HG03354 (cell line): ENCODE data around the gene CYB561D2.

Experiments
- ATAC-seq: cut with Tn5 transposase; IDR thresholded peaks from one replicate; pipeline ENCODE4 v1.9.1; 2021; ENCODE audit warnings: mild to moderate bottlenecking; ENCODE audit not compliant: unreplicated experiment, poor library complexity, severe bottlenecking

Gene CYB561D2

GRCh38 chr3:50383750-50384149 is 33.1 kb downstream of the CYB561D2 start:
- no peak for ATAC-seq

DNA sequence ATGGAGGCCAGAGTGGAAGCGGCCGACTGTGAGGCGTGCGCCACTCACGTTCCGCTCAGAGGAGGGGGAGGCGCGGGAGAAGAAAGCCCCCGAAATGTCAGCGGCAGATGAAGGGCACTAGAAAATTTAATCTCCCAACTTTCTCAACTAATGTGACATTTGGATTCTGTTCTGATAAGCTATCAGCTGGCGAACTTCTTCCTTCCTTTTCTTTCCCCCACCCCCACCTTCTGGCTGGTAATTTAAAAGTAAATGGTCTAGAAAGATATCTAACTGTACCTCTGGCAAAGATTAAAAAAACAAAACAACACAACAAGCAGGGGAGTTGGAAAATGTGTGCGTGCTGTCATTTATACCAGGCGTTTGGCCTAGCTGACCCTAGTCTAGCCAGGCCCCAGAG is 35.1 kb downstream of the CYB561D2 start:
- no peak for ATAC-seq

DNA sequence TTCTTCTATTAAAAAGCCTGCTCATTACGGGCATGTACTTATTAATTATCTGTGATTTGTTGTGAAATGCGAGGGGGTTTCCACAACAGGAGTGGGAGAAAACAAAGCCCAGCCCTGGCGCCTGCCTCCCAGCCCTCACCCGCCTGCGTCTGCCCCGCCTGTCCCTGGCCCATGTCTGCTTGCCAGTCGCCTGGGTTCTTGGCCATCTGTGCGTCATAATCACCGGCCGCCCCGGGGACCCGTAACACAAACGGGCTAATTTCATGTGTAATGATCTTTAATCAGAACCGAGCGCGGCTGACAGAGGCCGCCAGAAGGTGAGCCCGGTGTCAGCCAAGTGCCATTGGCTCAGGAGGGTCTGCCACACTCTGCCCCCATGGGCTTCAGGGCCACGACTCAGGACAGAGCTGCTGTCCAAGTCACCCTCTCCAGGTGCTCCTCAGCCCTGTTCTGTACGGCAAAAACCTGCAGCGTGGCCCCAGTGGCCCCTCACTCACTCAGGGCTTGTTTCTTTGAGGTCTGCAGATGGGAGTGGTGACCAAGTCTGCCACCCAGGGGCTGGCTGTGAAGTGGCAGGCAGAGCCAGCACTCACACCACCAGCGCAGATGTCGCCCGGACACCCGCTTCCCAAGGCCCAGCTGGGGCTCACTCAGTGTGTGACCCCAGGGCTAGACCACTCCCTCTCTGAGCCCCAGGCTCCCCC is 37.5 kb downstream of the CYB561D2 start:
- no peak for ATAC-seq

DNA sequence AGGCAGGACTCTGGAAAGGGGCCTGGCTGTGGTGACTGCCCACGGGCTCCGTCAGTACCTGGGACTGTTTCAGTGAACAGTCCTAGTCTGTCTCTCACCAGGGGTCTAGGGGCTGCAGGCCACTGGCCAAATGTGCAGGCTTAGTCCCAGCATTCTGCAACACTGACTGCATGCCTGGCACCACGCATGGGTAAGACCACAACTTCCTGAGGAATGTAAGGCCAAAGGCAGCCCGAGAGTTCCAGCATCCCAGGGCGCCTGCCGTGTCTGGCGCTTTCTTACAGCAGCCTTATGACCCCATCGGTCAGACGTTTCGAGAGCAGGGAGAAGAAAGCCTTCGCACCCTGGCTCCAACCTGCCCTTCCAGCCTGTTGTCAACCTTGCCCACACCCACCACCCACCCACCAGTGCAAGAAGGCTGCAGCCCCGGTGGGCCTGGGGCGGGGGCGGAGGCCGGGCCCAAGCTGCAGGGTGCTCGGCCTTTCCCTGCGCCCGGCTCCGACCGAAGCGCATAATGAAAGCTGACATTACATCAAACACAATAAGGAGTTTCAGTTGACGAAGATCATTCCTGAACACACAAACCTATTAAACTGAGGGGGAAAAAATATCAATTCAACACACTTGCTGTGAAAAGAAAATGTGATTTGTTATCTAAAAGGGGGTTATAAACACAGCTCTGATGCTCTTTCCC is 38.2 kb downstream of the CYB561D2 start:
- no peak for ATAC-seq

DNA sequence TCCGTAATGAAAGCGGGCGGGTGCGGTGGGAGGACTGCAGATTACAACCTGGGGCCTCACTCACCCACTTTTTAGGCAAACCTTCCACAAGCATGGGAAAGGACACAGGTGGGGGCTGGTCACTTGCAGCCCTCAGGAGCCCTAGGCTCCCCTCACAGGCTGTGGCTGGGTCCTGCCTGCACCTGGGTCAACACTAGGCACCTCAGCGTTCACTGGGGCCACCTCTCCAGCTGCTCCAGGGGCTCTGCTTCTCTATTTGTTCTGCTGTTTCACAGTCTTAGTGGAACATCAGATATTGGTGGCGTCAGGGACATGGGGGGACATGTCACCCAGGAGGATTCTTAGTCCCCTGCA is 38.7 kb downstream of the CYB561D2 start:
- no peak for ATAC-seq

DNA sequence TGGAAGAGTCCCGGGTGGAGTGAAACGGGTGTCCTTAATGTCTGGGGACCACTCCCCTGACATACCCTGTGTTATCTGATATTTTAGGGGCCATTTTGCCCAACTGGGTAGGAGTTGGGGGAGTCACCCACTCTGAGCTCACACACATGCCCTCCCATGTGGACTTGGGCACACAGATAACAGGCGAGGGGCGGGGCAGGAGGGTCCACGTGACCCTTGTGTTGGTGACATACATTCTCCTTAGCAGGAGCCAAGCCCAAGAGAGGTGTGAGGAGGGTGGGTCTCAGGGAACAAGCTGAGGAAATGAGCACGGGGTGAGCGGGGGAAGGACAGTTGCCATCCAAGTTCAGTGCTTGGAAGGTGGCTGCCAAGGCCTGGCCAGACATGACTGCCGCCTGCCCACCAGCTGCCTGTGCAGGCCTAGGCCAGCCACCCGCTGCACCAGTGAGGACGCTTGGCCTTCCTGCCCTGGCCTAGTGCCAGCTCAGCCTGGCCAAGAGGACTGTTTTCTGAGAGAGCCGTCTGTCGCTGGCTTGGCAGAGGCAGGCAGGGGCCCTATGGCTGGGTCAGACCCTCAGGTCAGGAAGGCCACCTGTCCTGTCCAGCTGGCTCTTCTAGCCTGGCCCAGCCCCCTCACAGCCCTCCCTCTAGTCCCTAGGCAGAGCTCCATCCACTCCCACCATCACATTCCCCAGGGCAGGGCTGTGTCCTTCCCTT is 40.0 kb downstream of the CYB561D2 start:
- ATAC-seq = no peak

DNA sequence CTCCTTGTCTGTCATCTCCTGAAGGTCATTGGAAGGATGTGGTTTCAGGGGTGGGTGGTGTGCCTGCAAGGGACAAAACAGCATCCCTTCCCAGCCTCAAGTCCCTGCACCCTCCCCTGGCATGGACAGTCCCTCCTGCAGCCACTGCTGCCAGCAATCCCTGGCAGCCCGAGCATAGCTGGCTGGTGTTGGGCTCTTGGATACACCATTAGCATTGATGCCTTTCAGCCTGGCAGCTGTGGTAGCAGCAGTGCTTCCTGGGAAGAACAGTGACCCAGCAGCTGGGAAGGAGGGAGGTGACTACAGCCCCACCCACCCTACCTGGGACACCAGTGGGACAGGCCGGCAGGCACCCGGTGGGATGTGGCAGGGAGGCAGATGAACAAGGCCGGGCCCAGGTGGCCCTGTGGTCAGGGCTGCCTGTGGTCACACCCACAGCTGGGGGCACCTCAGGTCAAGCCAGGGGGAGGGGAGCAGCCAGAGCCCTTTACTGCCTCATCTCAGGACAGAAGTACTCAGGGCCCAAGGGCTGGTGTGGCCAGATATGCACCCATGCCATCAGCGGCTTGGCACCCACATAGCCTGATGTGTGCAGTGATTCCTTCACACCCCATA is 41.5 kb downstream of the CYB561D2 start:
- ATAC-seq = no peak

DNA sequence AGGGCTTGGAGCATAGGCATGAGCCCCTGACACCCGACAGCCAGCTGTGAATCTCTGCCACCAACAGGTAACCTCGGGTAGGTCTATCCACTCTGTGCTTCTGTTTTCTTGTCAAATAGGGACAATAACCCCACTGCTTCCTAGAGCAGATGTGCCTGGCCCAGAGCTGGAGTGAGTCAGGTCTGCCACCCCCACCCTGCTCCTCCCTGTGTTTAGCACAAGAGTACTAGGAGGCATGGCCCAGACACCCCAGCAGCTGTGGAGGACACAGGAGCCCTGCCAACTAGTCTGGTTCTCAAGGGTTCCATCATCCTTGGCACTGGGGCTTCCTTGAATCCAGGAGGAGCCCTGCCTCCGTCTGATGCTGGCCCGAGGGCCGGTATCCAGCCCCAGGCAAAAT is 42.4 kb downstream of the CYB561D2 start:
- no peak for ATAC-seq

DNA sequence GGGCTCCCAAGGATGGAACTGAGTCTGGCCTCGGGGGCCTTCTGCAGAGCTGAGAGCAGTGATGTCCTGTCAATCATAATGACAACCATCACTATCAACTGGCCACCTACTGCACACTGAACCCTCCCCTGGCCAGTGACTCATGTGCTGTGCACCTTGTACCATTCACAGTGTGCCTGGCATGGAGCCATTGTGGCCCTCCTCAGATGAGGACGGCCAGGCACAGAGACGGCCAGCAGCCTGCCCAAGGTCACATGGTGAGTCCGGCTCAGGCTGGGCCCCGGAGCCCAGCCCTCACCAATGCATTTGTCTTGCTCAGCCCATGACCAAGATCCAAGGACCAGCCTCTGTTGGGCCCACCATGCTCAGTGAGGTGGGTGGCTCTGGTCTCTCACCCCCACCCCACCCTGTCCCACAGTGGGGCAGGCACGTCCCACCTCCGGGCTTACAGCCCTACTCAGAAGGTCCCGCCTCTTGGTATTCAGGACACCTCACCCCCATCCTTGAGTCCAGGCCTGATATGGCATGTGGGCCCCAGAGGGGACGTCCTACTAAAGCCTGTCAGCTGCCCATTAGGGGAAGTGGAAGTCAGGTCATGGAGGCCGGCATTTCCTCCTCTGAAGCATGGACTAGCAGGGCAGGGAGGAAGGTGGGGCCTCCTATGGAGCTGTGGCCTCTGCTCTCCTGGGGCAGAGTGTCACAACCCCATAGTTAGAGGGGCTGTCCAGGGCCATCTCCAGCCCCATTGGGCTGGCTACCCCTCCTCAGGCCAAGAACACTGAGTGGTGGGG is 44.6 kb downstream of the CYB561D2 start:
- ATAC-seq = no peak

DNA sequence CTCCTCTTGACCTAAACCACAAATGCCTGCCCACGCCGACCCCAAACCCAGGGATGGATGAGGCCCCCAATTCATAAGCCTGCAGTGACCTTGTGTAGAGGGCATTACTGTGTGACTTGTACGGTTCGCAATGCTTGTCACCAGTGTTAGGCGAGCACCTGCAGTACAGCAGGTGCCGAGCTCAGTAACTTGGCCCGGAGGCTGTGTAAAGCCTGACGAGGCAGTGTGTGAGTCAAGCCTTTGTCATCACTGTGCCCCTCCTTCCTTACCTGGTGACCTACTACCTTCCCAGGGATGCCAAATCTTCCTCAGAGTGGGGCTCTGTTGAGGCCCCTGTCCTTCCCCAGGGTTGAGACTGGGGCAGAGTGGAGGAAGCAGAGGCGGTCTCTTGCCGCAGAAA is 45.8 kb downstream of the CYB561D2 start:
- no peak for ATAC-seq

DNA sequence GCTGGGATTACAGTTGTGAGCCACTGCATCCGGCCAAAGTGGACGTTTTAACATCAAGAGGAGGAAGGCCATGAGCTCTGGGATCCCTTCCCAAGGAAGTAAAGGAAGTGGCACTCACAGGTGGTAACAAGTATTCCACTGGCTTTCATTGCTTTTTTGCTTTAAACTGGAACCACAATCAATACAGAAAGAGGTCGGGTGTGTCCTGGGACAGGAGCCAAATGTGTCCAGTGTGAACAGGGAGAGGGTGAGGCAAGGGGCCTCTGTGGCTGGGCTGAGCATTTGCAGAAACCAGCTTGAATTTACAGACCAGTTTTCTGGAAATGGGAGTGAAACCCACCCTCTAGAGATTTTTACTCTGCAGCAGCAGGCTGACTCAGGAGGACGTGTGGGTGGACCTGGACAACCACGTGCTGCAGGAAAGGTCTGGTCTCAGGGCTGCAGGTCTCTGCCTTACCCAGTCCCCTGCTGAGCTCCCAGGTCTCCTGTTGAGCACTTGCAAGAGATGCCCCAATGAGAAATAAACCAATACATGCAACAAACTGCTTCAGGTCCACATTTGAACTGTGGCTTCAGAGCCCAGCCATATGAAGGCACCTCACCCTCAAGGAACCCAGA is 51.4 kb downstream of the CYB561D2 start:
- no peak for ATAC-seq
